IMR-90 (cell line): ENCODE results near the gene LAMB2.

Experiments used
- MXI1 ChIP-seq: IDR thresholded peaks from 2 replicates; pipeline ENCODE4 v1.6.1; 2012; ENCODE audit warnings: low read depth, mild to moderate bottlenecking, low read length, moderate library complexity, borderline replicate concordance
- POLR2A ChIP-seq: IDR thresholded peaks from 2 replicates; pipeline ENCODE4 v1.6.1; 2012; ENCODE audit warnings: mild to moderate bottlenecking, low read depth, low read length
- TF ChIP-seq, protein P1 (sequence below): conservative IDR thresholded peaks from 2 replicates; pipeline ENCODE4 v1.5.1; 2012; ENCODE audit warnings: mild to moderate bottlenecking, low read depth, low read length, improper control_type of control experiment

DNA sequence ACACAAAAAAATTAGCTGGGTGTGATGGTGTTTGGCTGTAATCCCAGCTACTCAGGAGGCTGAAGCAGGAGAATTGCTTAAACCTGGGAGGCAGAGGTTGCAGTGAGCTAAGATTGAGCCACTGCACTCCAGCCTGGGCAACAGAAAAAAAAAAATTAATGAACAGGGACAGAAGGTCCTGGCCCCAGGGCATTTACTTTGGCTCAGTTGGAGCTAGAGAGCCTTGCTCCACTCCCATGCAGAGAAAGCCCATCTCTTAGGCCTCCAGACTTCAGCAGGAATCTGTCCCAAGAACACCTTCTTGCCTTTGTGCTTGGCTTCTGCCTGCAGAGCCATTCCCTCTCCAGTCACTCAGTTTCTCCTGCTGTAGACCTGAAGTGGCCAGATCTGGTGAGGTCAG lies 47.3 kb upstream of the LAMB2 start:
- TF ChIP-seq POLR2A (no peak), MXI1 (no peak)
- TF ChIP-seq, protein P1, sequence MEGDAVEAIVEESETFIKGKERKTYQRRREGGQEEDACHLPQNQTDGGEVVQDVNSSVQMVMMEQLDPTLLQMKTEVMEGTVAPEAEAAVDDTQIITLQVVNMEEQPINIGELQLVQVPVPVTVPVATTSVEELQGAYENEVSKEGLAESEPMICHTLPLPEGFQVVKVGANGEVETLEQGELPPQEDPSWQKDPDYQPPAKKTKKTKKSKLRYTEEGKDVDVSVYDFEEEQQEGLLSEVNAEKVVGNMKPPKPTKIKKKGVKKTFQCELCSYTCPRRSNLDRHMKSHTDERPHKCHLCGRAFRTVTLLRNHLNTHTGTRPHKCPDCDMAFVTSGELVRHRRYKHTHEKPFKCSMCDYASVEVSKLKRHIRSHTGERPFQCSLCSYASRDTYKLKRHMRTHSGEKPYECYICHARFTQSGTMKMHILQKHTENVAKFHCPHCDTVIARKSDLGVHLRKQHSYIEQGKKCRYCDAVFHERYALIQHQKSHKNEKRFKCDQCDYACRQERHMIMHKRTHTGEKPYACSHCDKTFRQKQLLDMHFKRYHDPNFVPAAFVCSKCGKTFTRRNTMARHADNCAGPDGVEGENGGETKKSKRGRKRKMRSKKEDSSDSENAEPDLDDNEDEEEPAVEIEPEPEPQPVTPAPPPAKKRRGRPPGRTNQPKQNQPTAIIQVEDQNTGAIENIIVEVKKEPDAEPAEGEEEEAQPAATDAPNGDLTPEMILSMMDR: no peak
